HG03469 (cell line): ENCODE measurements around the gene TMEM108.
"Not testable (repeated sequence)": the region's sequence is repeated elsewhere in the genome, so short reads cannot be mapped to it uniquely, and the experiment has no call there.

Experiments
- ATAC-seq: cut with Tn5 transposase; IDR thresholded peaks from one replicate; pipeline ENCODE4 v1.9.1; 2021; ENCODE audit warnings: mild to moderate bottlenecking, moderate library complexity, moderate number of reproducible peaks; ENCODE audit not compliant: unreplicated experiment

TMEM108 gene

DNA sequence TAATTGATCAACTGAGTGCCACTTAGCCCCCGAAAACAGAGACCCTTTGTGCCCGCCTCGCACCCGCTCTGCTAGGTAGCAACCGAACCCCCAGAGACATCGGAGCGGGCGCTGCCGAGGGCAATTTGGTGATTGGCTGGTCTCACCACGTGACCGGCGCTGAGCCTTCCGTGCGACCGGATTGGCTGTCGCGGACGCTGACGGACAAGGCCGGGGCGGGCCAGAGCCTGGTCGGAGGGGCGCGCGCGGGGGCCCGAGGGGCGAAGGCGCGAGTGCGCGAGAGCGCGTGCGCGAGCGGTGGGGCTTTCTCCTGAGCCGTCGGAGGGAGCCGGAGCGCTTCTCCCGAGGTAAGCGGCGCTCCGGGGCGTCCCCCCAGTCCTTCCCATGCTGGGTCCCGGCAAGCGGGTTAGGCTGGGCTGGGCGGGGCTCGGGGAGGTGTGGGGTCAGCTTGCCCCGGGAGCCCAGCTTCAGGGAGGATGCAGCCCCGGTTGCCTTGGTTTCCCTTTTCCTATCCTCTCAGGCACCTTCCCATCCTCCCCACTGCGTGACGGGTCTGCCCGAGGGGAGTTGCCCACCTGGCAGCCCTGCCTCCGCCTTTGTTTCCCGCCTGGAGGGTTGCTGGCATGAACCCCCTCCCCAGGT lies at the start of gene TMEM108:
Gene TMEM108, plus strand, starts transcription at position 303 of the 642 bp plus-strand sequence.
- ATAC-seq = no peak

DNA sequence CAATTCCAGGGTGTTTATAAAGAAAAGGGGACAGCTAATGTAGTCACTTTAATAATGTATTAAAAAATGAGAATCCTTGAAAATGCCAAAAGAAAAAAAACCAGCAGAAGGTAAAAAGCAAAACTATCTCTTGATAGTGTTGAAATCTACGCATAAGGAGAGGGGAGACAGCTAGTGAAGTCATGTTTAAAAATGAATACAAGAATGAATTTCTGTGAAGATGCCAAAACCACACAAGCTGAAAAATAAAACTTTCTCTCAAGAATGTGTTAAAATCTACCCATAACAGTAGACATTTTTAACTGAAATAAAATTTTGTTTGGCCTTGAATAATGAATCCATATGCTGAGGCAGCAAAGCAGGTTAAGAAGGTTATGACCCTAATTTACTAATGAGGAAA lies 42.2 kb upstream of the TMEM108 start:
- no peak for ATAC-seq

DNA sequence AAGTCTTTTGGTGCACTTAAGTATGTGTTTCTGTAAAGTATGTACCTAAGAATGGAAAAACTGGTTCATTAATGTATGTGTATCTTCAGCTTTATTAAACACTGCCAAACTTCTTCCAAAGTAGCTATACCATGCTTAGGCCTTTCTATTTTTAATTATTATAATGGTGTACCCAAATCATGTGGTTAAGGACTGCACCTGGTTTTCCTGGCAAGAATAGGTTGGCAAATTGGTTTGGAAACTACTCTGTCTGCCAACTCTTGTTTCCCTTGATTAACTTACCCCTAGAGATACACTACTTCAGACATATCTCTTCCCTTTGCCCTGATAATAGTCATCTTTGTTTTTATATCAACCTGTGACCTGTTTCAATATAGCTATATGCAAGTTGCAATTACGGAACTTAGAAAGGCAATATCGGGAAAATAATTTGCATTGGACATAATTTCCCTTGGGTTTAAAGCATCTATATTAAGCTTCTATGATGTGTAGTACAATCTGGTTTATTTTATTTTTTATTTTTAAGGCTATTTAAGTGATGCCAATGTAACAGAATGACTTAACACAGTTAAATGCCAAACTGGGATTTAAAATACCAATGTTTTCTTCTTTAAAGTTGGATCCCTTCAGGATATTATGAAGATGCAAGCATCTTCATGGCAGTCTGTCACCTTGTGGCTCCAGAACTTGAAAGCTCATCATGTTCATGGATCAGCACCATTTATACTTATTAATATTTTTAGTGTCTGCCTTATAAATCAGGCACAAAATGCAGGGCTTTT lies 40.6 kb upstream of the TMEM108 start:
- no peak for ATAC-seq

DNA sequence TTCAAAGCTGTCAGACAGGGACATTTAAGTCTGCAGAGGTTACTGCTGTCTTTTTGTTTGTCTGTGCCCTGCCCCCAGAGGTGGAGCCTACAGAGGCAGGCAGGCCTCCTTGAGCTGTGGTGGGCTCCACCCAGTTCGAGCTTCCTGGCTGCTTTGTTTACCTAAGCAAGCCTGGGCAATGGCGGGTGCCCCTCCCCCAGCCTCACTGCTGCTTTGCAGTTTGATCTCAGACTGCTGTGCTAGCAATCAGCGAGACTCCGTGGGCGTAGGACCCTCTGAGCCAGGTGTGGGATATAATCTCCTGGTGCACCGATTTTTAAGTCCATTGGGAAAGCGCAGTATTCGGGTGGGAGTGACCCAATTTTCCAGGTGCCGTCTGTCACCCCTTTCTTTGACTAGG lies 33.2 kb upstream of the TMEM108 start:
- not testable (repeated sequence) for ATAC-seq

DNA sequence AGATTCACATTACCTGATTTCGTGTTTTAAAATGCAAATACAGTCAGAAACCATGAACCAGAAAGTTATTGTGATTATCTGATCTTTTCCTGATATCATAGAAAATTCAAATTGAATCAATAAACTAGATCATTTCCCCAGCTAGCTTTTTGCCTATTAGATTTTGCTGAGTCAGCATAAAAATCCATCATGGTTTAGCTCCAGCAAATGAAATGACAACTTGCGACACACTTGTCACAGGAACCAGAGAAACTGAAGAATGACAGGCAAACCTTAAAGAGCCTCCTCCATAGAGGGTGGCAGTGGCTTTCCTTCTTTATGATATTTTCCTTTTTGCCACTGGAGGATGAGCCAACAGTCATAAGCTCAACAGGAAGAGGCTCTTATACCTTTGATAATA lies 30.6 kb upstream of the TMEM108 start:
- ATAC-seq = no peak

DNA sequence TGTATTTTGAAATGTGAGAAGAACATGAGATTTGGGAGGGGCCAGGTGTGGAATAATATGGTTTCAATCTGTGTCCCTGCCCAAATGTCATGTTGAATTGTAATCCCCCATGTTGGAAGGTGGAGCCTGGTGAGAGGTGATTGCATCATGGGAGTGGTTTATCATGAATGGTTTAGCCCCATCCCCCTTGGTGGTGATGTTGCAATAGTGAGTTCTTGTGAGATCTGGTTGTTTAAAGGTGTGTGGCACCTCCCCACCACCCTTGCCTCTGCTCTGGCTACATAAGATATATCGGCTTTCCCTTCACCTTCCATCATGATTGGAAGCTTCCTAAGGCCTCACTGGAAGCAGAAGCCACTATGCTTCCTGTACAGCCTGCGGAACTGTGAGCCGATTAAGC lies 23.9 kb upstream of the TMEM108 start:
- no peak for ATAC-seq

DNA sequence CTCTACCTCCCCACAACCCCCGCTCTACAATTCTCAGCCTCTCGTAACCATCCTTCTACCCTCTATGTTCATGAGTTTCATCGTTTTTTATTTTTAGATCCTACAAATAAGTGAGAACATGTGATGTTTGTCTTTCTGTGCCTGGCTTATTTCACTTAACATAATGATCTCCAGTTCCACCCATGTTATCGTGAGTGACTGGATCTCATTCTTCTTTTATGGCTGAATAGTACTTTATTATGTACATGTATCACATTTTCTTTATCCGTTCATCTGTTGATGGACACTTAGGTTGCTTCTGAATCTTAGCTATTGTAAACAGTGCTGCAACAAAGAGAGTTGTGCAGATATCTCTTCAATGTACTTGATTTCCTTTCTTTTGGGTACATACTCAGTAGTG lies 22.6 kb upstream of the TMEM108 start:
- not testable (repeated sequence) for ATAC-seq

DNA sequence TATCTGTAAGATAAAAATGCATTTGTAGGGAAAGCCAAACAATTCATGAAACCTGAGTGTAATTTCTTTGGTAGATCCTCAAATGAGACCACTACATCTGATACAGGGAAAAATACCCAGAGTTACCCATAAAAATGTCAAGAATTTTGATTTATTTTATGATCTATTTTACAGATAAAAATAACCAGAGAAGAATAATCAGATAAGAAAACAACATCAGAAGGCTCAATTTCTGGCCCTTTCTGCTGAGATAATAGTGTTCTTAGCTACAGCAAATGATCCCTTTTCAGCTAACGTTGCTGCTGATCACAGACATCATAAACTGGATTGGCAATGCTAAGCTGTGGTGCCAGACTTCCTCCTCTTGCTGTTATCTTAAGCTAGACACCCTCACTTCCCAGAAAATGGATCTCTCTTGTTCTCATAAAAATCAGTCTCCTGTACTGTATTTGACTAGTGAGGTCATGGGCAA lies 21.3 kb upstream of the TMEM108 start:
- ATAC-seq = no peak

DNA sequence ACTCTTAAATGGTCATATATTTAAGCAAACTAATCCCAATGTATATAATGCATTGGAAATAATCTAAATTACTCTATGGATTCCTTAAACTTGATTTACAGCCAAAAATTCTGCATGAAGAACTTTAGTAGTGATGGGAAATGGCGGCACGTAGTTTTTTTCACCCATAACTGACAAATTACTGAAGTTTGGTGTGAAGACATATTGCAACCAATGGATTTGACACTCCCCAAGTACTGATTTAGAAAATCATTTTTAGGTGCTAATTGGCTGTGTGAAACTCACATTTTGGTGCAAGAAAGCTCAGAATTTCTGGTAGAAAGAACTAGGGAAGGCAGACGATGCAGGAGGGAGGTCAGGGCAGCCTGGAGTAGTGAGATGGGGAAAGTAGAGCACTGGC lies 19.3 kb upstream of the TMEM108 start:
- no peak for ATAC-seq

DNA sequence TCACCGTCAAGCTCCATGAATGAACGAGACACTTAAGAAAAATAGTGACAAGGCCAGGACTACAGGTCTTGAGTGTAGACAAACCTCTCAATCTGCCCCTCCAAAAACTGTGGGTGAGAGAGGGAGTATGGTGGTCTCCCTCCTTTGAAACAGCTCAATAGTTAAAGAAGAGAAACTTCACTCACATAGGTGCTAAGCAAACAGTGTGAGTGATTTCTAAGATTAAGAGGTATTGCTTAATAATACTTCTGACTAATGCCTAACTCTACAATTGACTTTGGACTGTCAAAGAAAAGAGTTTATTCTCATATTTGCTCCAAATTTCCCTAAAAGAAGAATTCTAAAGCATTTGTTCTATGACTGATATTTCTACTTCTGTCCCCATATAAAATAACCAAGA lies 17.0 kb upstream of the TMEM108 start:
- ATAC-seq = no peak

DNA sequence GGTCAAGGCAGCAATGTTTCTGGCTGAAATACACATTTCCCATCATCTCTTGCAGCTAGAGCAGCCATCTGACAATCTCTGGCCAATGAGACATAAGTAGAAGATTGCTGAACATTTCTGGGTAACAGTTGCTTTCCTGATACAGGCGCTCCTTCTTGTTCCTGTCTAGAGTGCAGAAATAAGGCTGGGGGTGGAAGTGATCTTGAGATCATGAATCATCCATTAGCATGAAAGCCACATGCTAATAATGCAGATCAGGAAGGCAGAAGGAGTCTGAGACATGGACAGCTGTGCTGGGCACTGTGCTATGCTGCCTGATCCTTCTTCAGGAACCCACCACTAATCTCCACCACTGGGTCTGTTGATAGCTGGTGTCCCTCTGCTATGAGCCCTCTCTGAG lies 14.8 kb upstream of the TMEM108 start:
- no peak for ATAC-seq

DNA sequence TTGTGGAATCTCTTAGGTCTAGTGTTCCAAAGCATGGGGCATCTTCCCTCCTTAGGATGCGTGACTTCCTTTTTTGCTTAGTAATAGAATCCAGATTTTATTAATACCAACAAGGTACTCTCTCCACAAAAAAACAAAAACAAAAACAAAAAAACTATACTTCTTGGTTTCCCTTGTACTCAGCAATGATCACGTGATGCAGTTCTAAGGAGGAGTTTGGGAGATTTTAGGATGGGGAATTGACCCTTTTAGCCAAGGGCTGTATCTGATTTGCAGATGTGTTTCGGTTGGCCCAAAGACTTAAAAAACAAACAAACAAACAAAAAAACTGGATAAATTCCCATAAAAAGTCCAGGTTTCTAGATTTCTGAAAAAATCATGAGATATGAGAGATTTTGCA lies 12.6 kb upstream of the TMEM108 start:
- no peak for ATAC-seq

DNA sequence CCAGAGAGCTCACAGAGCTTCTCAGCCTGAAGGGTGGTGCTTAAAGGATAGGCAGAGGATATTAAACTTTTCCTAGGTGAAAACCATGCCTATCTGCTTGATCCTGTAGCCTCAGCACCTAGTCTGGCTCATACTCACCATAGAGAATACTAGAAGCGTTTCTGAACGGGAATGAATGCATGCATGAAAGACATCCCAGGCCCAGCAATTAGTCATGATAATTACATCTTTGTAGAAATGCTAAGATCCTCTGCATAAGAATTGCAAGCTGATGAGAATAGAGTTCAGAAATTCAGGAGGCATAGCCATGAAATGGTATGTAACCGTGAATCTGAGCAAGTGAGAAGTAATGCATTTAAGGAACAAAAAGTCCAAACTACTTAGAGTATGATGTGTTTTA lies 5.9 kb upstream of the TMEM108 start:
- ATAC-seq = no peak

DNA sequence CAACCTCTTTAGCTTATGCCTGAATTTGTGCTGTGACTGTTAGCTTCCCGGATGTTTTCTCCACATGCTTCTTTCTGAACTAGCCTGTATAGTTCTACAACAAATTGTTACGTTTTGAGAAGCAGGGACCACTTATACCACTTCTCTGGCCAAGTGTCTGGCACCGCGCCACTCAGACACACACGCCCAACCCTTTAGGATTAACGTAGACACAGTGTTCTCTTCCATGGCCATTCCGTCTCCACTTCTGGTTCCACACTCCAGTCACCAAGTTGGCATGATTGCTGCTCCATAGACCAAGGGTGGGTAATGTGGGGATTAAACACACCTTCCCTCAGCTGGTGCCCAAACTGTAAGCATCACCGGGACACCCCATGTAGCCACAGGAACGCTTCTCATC lies 755 bp upstream of the TMEM108 start:
- no peak for ATAC-seq

DNA sequence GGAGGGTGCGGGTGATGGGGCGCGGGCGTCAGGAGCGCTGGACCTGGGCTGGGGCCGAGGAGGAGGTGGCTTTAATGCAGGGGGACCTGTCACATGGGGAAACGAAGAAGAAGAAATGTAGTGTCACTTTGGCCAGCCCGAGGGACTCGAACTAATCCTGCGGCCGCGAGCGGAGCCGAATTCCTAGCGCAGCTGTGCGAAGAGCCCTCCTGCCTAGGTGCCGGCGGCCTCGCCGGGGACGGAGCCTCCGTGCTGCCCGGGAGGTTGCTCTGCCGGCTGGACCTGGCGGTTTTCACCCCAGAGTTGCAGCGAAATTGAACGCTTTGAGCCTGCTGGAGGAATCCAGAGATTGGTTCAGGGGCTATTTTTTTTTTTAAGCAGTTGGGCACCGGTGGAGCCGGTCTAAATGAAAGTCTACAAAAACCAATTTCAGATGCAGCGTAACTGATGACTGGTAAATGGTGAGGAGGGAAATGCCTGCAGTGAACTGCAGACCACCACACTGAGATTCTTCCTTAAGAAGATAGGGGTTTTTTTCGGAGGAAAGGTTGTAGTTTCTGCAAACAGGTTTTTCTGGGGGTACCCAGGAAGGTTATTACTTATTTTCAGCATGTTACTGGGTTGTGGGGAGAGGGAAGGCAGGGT lies 662 bp downstream of the TMEM108 start:
- no peak for ATAC-seq

DNA sequence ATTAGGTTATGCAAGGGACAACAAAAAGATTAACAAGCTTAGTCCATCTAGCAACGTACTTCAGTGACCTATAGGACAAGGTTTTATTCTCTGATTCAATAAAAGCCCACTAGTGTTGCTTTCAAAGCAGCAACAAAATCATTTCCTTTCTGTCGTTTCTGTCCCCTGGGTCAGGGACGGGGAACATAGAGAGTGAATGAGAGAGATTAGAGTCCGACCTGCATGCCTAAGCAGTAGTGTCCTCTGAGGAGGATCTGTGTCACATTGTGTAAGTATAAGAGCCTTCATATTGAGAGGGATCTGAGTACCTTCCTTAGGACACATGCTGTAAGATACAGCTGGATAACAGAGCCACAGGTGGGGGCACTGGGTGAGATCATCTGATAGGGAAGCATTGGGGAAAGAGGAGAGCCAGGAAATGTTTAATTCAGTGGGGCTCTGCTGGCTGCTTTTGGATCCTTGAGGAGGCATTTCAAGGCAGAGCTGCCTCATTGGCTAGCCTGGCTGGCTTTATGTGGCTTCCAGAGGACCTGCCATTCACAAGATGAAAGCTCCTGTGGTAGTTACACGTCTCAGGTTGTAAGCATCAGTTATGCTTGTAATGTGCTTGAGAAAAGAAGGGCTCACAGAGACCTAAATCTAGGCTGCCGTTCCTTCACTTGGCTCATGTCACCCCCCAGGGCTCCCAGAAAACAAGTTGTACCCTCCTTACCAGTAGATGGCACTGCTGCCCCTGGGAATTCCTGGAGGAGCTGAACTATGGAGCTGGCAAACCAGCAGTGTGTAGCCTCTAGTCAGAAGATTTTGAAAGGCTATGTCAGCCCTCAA lies 2.7 kb downstream of the TMEM108 start:
- ATAC-seq = no peak

DNA sequence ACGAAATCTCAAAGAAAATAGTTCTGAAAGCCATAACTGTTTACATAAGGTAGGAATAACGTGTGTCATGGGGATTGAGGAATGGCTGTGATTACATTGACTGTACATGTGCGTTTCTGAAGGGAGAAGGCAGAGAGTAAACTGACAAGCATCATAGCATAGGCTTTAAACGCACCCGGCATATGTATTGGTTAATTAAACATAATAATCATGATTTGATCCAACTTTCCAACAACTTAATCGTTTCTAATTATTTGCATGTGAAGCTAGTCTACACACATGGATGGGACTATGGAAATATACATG lies 3.3 kb downstream of the TMEM108 start:
- ATAC-seq = no peak

DNA sequence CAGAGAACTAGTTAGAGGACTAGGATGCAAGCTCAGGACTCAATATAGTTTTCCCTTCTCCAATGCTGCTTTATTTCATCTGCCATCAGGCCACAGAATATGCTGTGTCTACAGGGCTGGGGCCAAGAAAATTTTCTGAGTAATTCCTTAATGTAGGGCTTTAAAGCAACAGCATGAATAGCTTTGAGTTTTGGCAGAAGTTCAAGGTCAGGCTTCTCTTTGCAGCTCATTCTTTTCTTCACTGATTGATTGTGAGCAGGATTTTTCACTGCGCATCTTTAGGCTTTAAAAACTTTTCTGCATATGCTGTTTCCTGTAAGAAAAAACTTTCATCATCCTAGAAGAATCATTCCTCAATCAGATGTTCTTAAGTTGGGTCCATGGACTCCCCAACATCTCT lies 4.6 kb downstream of the TMEM108 start:
- no peak for ATAC-seq

DNA sequence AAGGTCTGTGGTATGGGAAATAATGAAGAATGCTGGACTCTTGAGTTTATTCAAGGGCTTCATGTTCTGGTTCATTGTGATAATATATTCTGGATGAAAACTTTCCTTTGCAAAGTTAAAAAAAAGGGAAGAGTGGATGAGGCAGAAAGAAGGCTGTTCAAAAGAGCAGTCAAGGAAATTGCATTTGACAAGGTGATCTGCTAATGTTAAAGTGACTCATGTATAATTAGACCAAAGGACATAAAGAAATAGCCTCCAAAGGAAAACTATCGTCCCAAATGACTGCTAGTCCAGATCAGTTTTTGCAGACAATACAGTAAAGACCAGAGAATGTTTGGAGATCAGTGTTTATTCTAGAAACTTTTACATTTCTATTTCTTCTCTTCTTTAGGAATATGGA lies 9.8 kb downstream of the TMEM108 start:
- ATAC-seq = no peak

DNA sequence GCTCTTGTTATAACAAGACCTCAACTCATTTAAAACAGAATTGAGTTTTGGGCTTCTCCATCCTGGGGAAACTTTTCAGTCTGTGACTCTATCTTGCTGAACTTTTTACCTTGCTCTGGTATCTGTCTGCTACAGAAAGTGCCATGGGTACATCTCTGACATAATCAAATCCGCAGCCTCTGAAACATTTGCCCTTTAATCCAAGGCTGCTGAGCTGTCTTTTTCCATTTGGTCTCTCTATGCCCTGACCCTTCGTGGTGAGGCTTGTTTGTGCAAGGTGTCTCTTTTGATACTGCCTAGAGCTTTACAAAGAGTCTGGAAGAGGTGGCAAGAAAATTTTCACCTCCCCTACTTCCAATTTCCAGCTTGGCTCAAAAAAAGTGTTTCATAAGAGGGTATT lies 11.3 kb downstream of the TMEM108 start:
- ATAC-seq = no peak

DNA sequence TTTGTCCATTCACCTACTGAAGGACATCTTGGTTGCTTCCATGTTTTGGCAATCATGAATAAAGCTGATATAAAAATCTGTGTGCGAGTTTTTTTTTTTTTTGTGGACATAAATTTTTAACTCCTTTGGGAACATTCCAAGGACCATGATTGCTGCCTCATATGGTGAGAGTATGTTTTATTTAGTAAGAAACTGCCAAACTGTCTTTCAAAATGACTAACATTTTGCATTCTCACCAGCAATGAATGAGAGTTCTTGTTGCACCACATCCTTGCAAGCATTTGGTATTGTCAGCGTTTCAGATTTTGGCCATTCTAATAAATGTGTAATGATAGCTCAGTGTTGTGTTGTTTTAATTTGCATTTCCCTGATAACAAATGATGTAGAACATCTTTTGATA lies 12.7 kb downstream of the TMEM108 start:
- no peak for ATAC-seq
